HG03378 (cell line): Measurements from ENCODE around the gene POLR2B.
"Not testable (repeated sequence)": the region's sequence is repeated elsewhere in the genome, so short reads cannot be mapped to it uniquely, and the experiment has no call there.

Source experiments
- ATAC-seq: cut with Tn5 transposase; IDR thresholded peaks from one replicate; pipeline ENCODE4 v1.9.1; 2021; ENCODE audit warnings: mild to moderate bottlenecking, moderate library complexity; ENCODE audit not compliant: unreplicated experiment

Gene POLR2B

GRCh38 chr4:56978750-56979303 is at the start of gene POLR2B:
Gene POLR2B, plus strand, starts transcription at chr4:56978896. Its CDS starts 90 bp downstream, at chr4:56978986.
- ATAC-seq: peak; percentile 55

DNA sequence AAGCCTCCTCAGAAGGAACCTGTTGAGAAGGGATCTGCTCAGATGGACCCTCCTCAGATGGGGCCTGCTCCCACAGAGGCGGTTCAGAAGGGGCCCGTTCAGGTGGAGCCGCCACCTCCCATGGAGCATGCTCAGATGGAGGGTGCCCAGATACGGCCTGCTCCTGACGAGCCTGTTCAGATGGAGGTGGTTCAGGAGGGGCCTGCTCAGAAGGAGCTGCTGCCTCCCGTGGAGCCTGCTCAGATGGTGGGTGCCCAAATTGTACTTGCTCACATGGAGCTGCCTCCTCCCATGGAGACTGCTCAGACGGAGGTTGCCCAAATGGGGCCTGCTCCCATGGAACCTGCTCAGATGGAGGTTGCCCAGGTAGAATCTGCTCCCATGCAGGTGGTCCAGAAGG is 48.1 kb upstream of the POLR2B start:
- no peak for ATAC-seq

DNA sequence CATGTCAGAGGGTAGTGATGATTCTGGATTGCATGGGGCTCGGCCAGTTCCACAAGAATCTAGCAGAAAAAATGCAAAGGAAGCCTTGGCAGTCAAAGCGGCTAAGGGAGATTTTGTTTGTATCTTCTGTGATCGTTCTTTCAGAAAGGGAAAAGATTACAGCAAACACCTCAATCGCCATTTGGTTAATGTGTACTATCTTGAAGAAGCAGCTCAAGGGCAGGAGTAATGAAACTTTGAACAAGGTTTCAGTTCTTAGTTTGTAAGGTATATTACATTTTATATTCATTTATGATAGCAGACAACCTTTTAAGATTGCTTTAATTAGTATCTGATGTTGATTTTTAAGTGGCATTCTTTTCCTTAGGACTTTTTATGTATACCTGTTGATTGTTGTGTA is 46.8 kb upstream of the POLR2B start:
- ATAC-seq: no peak

DNA sequence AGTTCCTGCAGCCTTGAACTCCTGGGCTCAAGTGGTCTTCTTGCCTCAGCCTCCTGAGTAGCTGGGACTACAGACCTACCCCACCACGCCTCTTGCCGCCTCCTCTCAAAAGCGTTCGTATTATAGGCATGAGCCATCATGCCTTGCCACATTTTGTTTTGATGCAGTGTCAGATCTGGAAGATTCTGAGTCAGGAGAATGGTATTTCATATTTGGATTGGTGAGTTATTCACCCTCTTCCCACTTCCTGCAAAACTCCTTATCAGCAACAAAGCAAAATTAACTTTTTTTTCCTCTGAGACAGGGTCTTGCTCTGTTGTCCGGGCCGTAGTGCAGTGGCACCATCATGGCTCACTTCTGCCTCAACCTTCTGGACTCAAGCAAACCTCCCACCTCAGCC is 41.4 kb upstream of the POLR2B start:
- ATAC-seq: no peak

DNA sequence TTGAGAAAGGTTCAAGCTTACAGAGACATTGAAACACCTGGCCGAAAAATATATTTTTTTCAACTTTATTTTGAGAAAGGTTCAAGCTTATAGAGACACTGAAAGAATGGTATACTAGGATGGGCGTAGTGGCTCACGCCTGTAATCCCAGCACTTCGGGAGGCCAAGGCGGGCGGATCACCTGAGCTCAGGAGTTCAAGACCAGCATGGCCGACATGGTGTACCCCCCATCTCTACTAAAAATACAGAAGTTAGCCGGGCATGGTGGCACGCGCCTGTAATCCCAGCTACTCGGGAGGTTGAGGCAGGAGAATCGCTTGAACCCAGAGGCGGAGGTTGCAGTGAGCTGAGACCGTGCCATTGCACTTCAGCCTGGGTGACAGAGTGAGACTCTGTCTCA is 38.9 kb upstream of the POLR2B start:
- ATAC-seq: not testable (repeated sequence)

- no peak for ATAC-seq
Measured at GRCh38 chr4:56940403-56940802, 38.3 kb upstream of the POLR2B start.

GRCh38 chr4:56940971-56941370 is 37.7 kb upstream of the POLR2B start:
- ATAC-seq: no peak

GRCh38 chr4:56941403-56941802 is 37.3 kb upstream of the POLR2B start:
- no peak for ATAC-seq

DNA sequence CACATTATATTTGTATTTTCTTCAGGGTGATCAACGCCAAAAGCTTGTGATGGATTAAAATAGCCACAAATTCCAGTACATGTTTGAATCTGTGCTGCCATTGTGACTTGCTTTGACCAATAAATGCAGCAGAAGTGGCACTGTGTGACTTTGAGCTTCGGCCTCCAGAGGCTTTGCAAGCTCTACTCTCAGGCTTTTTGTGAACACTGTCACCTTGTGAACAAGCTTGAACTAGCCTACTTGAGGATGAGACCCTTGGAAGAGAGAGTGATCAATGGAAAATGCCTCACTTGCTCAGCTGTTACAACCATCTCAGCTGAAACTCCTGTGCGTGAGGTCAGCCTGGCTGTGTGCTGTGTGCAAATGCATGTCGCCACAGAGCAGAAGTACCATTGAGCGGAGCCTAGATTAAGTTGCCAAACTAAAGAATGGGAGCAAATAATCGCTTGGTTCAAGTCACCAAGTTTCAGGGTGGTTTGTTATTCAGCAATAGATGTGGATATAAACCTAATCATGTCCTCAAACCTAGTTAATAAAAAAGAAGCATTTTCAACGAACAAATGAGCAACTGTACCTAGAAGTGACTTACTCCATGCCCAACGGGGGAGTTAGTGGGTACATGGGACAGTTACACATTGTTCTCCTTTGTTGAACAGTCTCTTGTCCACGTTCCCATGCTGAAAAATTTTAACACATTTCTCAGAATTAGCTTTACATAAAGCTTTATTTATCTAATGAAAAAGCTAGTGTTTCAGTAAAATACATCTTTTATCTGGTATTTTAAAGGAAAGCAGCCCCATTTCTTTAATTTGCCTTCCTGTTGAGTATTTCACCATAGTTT is 24.8 kb upstream of the POLR2B start:
- no peak for ATAC-seq

GRCh38 chr4:56958111-56958517 is 20.6 kb upstream of the POLR2B start:
- ATAC-seq: no peak

- ATAC-seq: no peak
Measured at GRCh38 chr4:56959100-56959499, 19.6 kb upstream of the POLR2B start.

- ATAC-seq: no peak
Measured at GRCh38 chr4:56961107-56961500, 17.6 kb upstream of the POLR2B start.

GRCh38 chr4:56971383-56971782 is 7.3 kb upstream of the POLR2B start:
- ATAC-seq: no peak

GRCh38 chr4:56972389-56972788 is 6.3 kb upstream of the POLR2B start:
- no peak for ATAC-seq

DNA sequence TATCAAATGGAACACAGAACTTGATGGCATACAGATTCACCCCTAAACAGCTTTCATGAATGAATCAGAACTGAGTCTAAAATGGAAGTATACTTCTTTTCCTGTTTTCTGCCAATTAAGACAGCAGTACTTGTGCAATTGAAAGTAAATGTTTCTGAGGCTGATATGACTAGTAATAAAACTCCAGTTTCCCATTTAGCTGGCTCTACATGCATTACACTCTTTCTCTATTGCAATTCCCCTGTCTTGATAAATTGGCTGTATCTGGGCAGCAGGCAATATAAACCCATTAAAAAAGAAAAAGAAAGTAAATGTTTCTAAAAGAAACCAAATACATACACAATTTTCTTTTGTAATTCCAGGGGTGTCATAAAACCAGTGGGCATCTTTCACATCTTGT is 5.9 kb upstream of the POLR2B start:
- no peak for ATAC-seq

DNA sequence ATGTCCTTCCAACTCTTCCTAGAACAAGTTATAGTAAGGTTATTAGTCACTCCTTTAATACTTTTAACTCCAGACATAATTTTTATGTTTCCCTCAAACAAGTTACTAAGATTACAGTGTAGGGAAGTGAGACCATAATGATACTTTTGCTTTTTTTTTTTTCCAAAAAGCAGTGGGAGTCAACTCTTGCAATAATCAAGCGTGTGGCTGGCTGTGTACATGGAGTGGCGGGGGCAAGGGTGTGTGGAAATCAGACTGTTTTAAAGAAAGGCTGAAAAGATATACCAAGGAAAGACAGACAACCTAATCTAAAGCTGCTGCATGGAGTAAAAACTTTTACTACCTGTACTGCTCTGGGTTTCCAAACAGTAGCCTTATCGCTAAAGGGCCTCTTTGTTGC is 5.4 kb upstream of the POLR2B start:
- no peak for ATAC-seq

DNA sequence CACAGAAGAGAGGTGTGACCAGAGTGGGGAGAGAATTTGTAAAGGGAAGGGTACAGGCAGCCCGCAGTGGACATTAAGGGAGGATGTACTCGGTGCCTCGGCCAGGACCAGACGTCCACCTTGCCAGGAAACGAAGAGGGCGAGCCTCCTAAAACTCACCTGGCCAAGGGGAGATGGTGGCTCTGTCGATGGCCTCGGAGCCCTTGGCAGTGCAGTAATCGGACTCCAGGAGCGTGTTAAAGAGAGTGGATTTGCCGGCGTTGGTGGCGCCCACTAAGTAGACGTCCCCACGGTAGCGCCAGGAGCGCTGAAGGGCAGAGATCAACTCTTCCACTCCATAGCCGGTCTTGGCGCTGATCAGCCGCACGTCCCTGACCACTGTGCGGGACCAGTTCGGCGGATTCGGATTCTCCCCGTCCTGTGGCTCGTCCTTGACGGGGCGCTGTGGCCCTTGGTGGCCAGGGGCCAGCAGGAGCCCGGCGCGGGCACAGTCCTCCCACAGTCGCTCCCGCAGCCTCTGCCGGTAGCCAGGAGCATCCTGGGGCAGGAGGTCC is 2.3 kb upstream of the POLR2B start:
- ATAC-seq: no peak

DNA sequence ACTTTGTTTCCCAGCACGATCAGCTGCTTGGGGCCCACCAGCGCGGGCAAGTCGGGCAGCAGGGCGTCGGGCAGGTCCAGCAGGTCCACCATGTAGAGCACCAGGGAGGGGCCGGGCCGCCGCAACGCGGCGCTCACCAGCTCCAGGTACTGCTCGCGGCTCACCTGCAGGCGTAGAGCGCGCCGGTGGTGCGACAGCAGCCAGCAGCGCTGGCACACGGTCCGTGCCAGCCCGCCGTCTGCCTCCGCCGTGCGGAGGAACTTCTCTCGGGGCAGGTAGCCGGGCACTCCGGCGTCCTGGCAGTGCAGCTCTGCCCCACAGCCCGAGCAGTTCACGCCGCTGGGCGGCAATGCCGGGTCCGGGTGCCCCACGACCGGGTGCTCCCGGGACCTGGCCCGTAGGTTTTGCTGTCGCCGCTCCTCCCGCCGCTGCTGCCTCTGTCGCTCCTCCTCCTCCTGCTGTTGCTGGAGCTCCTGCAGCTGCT is 1.8 kb upstream of the POLR2B start:
- ATAC-seq: peak; percentile 13

GRCh38 chr4:56977321-56978012 is 1.2 kb upstream of the POLR2B start, which contains the start of gene NOA1:
Gene NOA1, minus strand, starts transcription at chr4:56977606. Its CDS starts 21 bp downstream, at chr4:56977585.
- peak; percentile 90 for ATAC-seq

DNA sequence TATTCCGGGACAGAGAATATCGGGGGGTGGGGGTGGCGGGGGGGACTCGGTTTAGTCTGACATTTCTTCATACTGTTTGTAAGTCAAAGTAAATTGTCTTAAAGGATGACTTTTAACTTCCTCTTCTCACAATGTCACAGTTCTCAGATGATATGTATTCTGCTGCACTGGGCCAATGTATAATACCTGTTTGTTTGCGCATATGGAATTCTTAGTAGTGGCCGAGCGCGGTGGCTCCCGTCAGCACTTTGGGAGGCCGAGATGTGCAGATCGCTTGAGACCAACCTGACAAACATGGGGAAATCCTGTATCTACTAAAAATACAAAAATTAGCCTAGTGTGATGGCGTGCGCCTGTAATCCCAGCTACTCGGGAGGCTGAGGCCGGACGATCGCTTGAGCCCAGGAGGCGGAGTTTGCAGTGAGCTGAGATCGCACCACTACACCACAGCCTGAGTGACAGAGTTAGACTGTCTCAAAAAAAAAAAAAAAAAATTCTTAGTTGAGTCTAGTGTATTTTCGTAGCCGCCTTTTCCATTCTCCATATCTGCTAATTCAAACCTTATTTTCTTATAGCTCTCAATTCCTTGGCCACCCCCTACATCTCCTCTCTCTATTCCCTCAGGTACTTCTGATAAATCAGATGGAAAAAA is 851 bp downstream of the POLR2B start:
- ATAC-seq: no peak

DNA sequence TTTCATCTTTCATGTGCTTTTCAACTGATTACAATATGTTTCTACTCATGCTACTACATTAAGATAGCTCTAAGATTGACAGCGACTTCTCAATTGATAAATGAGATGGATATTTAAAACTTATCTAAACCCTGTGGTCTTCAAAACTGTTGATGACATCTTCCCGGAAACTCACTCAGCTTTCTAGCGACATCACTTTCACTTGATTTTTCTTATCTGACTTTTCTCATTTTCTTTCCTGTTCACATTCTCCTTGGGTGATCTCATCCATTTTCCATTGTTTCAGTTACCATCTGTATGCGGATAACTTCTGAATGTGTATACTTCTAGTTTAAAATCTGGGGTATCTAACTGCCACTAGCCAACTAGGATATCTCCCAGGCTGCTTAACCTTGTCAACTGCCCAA is 3.1 kb downstream of the POLR2B start:
- no peak for ATAC-seq
